Esophagus muscularis mucosa (tissue), 4 donors: ENCODE data around the gene SNCB. TPM values are rescaled to one million over a fixed set of nuclear protein-coding genes. Genes with fewer than 3 reads are reported as not detected.
A peak's percentile ranks its signal among the peaks of the same experiment; 100 is the strongest.

Experiments used
- DNase-seq: peaks from one replicate; pipeline ENCODE4 v3.0.0-alpha.2; 2017; ENCODE audit errors: extremely low spot score
- H3K27ac ChIP-seq, 4 donors: fragments of 200-600 bp; sonication (generic); replicated peaks in 1 of 4; 1 replicate in 3 of 4; 2 replicates in 1 of 4; pipeline ENCODE4 v1.5.1; 2016 to 2019; ENCODE audit warnings: mild to moderate bottlenecking in 1 of 4
- H3K27me3 ChIP-seq, 4 donors: fragments of 200-600 bp; sonication (generic); one replicate each; pipeline versions ENCODE4 v1.5.1 to v1.6.0; 2016 to 2019
- H3K36me3 ChIP-seq, 4 donors: fragments of 200-600 bp; sonication (generic); one replicate each; pipeline ENCODE4 v1.5.1; 2016 to 2019
- H3K4me1 ChIP-seq, 4 donors: fragments of 200-600 bp; sonication (generic); one replicate each; pipeline ENCODE4 v1.5.1; 2016 to 2019
- H3K4me3 ChIP-seq, 4 donors: fragments of 200-600 bp; sonication (generic); 1 replicate in 2 of 4; 2 replicates in 2 of 4; pipeline ENCODE4 v1.5.1; 2016 to 2019; ENCODE audit warnings: mild to moderate bottlenecking in 4 of 4, moderate library complexity in 1 of 4
- H3K9me3 ChIP-seq, 4 donors: fragments of 200-600 bp; sonication (generic); 1 replicate in 3 of 4; 2 replicates in 1 of 4; pipeline ENCODE4 v1.5.1; 2016 to 2019
- CTCF ChIP-seq, 3 experiments: fragments of 200-600 bp in 2 of 3; fragments of 450-650 bp in 1 of 3; sonication (generic) in 2 of 3; IDR thresholded peaks; one replicate each; pipeline ENCODE4 v1.5.1; 2017 to 2019; ENCODE audit warnings: antibody characterized with exemption in 3 of 3, mild to moderate bottlenecking in 2 of 3, moderate library complexity in 1 of 3
- EP300 ChIP-seq: sonication (generic); formaldehyde crosslinking; IDR thresholded peaks from one replicate; pipeline ENCODE4 v1.6.1; 2017; ENCODE audit warnings: antibody characterized with exemption
- POLR2A ChIP-seq: fragments of 450-650 bp; IDR thresholded peaks from one replicate; pipeline ENCODE4 v1.6.1; 2017; ENCODE audit warnings: antibody characterized with exemption, moderate library complexity, mild to moderate bottlenecking, low read depth
- POLR2AphosphoS5 ChIP-seq, 2 donors: sonication (generic); formaldehyde crosslinking; IDR thresholded peaks; one replicate each; pipeline ENCODE4 v1.6.1; 2017; ENCODE audit warnings: antibody characterized with exemption in 2 of 2
- WGBS: methylation state at CpG from one replicate; pipeline ENCODE4 v1.1.5; 2018; 5-methylcytosine and 5-hydroxymethylcytosine counted together
- intact Hi-C: fragments of 100-400 bp; cut with DNase I; formaldehyde crosslinking; loops from one replicate; pipeline ENCODE4 v1.15.1; 2023
- total RNA-seq, 4 donors: library from RNA; depleted of rRNA; stranded (reverse); fragments of >200 nt; gene quantifications; one replicate each; pipeline versions ENCODE4 v1.1.0 to v1.2.1, GENCODE V29; 2016

The SNCB gene
- total RNA-seq, 4 donors from 2014 or later = not detected

DNA sequence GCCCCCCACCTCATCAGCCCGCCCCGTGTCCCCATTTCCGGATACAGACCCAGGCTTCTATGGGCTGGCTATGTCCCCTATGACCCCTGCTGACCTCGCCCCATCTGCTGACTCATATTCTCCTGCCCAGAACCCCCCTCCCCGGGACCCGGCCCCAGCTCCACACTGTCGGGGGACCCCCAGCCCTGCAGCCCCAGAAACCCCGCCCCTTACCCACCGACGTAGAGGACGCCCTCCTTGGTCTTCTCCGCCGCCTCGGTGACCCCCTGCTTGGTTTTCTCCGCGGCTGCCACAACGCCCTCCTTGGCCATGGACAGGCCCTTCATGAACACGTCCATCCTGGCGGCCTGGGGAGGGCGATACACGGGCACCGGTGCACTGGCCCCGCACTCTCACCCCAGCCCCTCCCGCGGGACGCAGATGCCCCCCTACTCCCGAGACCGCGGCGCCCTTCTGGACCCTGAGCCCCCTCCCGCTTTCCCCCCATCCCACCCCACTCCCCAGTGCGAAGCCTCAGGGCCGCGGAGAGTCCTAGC is 949 bp downstream of the SNCB start:
- H3K36me3 ChIP-seq = no peaks in the 10 kb centered on the region
- intact Hi-C loops = no loop called here
- H3K27ac ChIP-seq = no peak overlapping the region
- H3K4me3 ChIP-seq = peak overlapping the region in 2 of 4 donors; percentile 44 to 45
- 7% methylated on average over 28 of the region's 34 CpGs for WGBS
- H3K27me3 ChIP-seq = peaks cover 0 to 92% (median 38%) of the 10 kb centered on the region in 4 donors
- no peaks in the 10 kb centered on the region for H3K9me3 ChIP-seq
- H3K4me1 ChIP-seq = peaks cover 12 to 21% (median 19%) of the 10 kb centered on the region in 4 donors
- no peak for DNase-seq
- no peak for TF ChIP-seq EP300
- TF ChIP-seq CTCF (IDR thresholded peaks at IDR 0.05) = no peak
- TF ChIP-seq POLR2AphosphoS5 (IDR thresholded peaks at IDR 0.05) = no peak
- TF ChIP-seq POLR2A = no peak

DNA sequence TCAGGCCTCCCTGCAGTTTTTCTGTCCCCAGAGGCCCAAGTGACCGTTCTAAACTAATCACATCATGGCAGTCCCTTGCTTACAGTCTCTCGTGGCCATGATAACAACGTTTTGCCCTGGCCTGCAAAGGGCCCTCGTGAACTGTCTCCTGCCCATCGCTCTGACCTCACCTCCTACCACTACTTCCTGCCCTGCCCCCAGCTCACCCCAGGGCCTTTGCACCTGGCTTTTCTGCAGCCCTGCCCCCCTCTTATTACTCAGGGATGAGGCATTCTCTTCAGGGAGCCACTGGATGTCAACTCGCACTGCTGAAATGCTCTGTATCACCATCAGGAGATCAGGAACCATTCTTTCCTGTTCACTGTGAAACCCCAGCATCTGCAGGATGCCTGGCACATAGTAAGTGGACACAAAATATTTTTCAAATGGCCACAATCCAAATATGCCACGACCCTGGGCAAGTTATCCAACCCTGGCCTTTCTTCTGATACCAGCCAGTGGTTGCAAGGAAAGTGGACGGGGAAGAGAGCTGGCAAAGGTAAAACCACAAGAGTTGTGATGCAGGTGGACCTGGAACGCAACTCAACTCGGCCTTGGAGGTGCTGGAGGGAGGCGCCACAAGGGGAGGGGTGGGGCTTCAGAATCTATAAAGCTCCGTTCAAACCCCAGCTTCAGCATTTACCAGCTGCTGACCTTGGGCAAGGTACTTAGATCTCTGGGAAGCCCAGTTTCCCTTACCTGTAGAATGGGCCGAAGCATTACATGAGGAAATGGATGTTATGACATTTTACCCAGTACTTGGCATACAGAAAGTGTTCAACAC is 1.7 kb downstream of the SNCB start:
- TF ChIP-seq EP300 (no peak), POLR2A (no peak), CTCF (IDR thresholded peaks at IDR 0.05) (no peak), POLR2AphosphoS5 (IDR thresholded peaks at IDR 0.05) (no peak)
- no peak overlapping the region for H3K4me3 ChIP-seq
- no peaks in the 10 kb centered on the region for H3K9me3 ChIP-seq
- intact Hi-C loops = no loop called here
- peaks cover 0 to 98% (median 38%) of the 10 kb centered on the region in 4 donors for H3K27me3 ChIP-seq
- H3K36me3 ChIP-seq = no peaks in the 10 kb centered on the region
- WGBS = 55% methylated on average over 13 of the region's 13 CpGs
- H3K4me1 ChIP-seq = peaks cover 12 to 21% (median 19%) of the 10 kb centered on the region in 4 donors
- DNase-seq = no peak
- no peak overlapping the region for H3K27ac ChIP-seq

DNA sequence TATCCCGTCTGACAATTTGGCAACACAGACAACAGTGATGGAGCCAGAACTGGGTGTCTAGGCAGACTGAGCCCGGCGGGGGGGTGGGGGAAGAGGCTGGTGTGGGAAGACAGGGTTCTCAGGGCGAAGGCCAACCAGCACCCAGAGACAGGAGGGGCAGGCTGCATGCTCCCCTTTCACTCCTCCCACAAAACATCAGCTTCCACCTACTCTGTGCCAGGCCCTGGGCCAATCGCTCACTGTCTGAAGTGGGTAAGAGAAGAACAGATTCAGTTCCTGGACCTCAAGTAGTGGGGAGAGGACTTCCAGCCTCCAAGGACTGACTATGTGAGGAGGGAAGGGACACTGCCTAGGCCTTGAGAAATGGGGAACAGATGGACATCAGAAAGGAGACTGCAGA is 2.8 kb downstream of the SNCB start:
- Histone ChIP-seq H3K4me1 (peaks cover 12 to 21% (median 19%) of the 10 kb centered on the region in 4 donors), H3K9me3 (no peaks in the 10 kb centered on the region), H3K36me3 (no peaks in the 10 kb centered on the region), H3K27ac (no peak overlapping the region), H3K4me3 (no peak overlapping the region), H3K27me3 (peaks cover 0 to 97% (median 38%) of the 10 kb centered on the region in 4 donors)
- intact Hi-C loops = no loop called here
- TF ChIP-seq CTCF (IDR thresholded peaks at IDR 0.05) = no peak
- TF ChIP-seq POLR2A = no peak
- TF ChIP-seq EP300 = no peak
- no peak for TF ChIP-seq POLR2AphosphoS5 (IDR thresholded peaks at IDR 0.05)
- 78% methylated on average over 5 of the region's 5 CpGs for WGBS
- no peak for DNase-seq

GRCh38 chr5:176626876-176627236 is 3.5 kb downstream of the SNCB start:
- H3K27ac ChIP-seq = no peak overlapping the region
- intact Hi-C loops = no loop called here
- H3K4me1 ChIP-seq = peaks cover 12 to 21% (median 19%) of the 10 kb centered on the region in 4 donors
- H3K36me3 ChIP-seq = no peaks in the 10 kb centered on the region
- TF ChIP-seq POLR2AphosphoS5 (IDR thresholded peaks at IDR 0.05) = no peak
- no peak for TF ChIP-seq EP300
- no peak for TF ChIP-seq CTCF (IDR thresholded peaks at IDR 0.05)
- no peak for TF ChIP-seq POLR2A
- WGBS = 61% methylated on average over 7 of the region's 7 CpGs
- H3K27me3 ChIP-seq = peaks cover 0 to 96% (median 38%) of the 10 kb centered on the region in 4 donors
- no peak overlapping the region for H3K4me3 ChIP-seq
- no peak for DNase-seq
- H3K9me3 ChIP-seq = no peaks in the 10 kb centered on the region
